ENCODE results near the gene HDAC9. TPM values are rescaled to one million over a fixed set of nuclear protein-coding genes. Genes with fewer than 3 reads are reported as not detected.

HDAC9 gene
- total RNA-seq, 6 donors from 2014 or later, result 8.4 to 23.1 (median 10.4) TPM

DNA sequence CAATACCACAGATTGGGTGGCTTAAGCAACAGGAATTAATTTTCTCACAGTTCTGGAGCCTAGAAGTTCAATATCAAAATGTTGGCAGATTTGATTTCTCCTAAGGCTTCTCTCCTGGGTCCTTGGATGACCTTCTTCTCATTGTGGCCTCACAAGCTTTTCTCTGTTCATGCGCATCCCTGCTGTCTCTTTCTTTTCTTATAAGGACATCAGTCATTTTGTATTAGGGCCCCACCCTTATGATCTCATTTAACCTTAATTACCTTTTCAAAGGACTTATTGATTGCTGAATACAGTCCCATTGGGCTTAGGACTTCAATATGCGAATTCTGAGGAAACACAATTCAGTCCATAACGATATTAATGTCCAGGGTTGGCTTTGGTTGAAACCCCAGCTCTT is 285.4 kb downstream of the HDAC9 start:
- TF ChIP-seq POLR2A (IDR thresholded peaks at IDR 0.05) (no peak), EP300 (IDR thresholded peaks at IDR 0.05) (no peak), POLR2AphosphoS5 (IDR thresholded peaks at IDR 0.05) (no peak)
- TF ChIP-seq, protein P1, sequence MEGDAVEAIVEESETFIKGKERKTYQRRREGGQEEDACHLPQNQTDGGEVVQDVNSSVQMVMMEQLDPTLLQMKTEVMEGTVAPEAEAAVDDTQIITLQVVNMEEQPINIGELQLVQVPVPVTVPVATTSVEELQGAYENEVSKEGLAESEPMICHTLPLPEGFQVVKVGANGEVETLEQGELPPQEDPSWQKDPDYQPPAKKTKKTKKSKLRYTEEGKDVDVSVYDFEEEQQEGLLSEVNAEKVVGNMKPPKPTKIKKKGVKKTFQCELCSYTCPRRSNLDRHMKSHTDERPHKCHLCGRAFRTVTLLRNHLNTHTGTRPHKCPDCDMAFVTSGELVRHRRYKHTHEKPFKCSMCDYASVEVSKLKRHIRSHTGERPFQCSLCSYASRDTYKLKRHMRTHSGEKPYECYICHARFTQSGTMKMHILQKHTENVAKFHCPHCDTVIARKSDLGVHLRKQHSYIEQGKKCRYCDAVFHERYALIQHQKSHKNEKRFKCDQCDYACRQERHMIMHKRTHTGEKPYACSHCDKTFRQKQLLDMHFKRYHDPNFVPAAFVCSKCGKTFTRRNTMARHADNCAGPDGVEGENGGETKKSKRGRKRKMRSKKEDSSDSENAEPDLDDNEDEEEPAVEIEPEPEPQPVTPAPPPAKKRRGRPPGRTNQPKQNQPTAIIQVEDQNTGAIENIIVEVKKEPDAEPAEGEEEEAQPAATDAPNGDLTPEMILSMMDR (IDR thresholded peaks at IDR 0.05), result no peak
- H3K27me3 ChIP-seq, result no peaks in the 10 kb centered on the region
- no peak for DNase-seq
- no peaks in the 10 kb centered on the region for H3K36me3 ChIP-seq
- no peak overlapping the region for H3K27ac ChIP-seq
- no peak for ATAC-seq (ENCODE audit: low FRiP score in 2 of 2)
- 93 to 94% methylated on average over 3 of the region's 3 CpGs for WGBS, 2 donors
- H3K4me3 ChIP-seq, result no peak overlapping the region
- no peaks in the 10 kb centered on the region for H3K4me1 ChIP-seq
- no peaks in the 10 kb centered on the region for H3K9me3 ChIP-seq

DNA sequence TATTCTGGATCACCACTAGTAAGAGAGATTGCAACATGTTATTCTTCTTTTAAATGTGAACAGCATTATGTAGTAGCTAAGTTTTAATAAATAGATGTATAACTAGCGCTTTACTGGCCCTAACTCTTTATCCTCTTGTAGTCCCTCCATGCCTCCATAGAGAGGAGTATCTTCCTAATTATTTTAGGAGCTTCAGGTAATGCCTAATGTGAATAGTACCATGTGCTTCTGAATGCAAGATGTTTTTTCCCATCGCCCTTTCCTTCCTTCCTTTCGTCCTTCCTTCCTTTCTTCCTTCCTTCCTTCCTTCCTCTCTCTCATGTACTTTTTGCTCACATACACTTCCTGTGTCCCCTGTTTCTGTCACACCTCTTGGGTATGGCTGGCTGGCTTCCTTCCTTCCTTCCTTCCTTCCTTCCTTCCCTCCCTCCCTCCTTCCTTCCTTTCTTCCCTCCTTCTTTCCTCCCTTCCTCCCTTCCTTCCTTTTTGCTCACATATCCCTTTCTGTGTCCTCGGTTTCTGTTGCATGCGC is 290.7 kb downstream of the HDAC9 start:
- Histone ChIP-seq H3K27ac (no peak overlapping the region), H3K4me1 (no peaks in the 10 kb centered on the region), H3K36me3 (no peaks in the 10 kb centered on the region), H3K27me3 (no peaks in the 10 kb centered on the region), H3K4me3 (no peak overlapping the region), H3K9me3 (no peaks in the 10 kb centered on the region)
- ATAC-seq (ENCODE audit: low FRiP score in 2 of 2) (no peak), DNase-seq (no peak)
- WGBS, 2 donors, result 88 to 92% methylated on average over 5 of the region's 5 CpGs
- TF ChIP-seq POLR2A (IDR thresholded peaks at IDR 0.05), result no peak
- TF ChIP-seq POLR2AphosphoS5 (IDR thresholded peaks at IDR 0.05), result no peak
- no peak for TF ChIP-seq EP300 (IDR thresholded peaks at IDR 0.05)
- TF ChIP-seq, protein P1 (IDR thresholded peaks at IDR 0.05), result no peak

DNA sequence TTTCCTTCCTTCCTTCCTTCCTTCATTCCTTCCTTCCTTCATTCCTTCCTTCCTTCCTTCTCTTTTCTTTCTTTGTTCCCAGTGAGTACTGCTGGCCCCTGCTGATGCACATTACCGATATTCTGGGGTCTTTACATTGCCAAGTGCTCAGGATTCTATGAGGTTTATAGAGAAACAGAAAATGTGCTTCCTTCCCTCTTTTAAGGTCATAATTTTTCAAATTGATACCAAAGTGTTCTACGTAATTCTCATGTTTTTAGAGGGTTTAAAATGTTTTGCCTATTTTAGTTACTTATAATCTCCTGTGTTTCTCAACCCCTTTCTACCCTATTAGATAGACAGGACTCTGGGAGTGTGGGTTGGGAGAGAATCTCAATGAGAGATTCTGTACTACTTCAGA is 291.2 kb downstream of the HDAC9 start:
- DNase-seq (no peak), ATAC-seq (ENCODE audit: low FRiP score in 2 of 2) (no peak)
- TF ChIP-seq, protein P1 (IDR thresholded peaks at IDR 0.05), result no peak
- TF ChIP-seq POLR2AphosphoS5 (IDR thresholded peaks at IDR 0.05), result no peak
- TF ChIP-seq EP300 (IDR thresholded peaks at IDR 0.05), result no peak
- no peak for TF ChIP-seq POLR2A (IDR thresholded peaks at IDR 0.05)
- no peaks in the 10 kb centered on the region for H3K9me3 ChIP-seq
- no peak overlapping the region for H3K4me3 ChIP-seq
- no peaks in the 10 kb centered on the region for H3K4me1 ChIP-seq
- no peaks in the 10 kb centered on the region for H3K36me3 ChIP-seq
- WGBS, 2 donors, result 93 to 94% methylated on average over 2 of the region's 2 CpGs
- no peaks in the 10 kb centered on the region for H3K27me3 ChIP-seq
- H3K27ac ChIP-seq, result no peak overlapping the region

DNA sequence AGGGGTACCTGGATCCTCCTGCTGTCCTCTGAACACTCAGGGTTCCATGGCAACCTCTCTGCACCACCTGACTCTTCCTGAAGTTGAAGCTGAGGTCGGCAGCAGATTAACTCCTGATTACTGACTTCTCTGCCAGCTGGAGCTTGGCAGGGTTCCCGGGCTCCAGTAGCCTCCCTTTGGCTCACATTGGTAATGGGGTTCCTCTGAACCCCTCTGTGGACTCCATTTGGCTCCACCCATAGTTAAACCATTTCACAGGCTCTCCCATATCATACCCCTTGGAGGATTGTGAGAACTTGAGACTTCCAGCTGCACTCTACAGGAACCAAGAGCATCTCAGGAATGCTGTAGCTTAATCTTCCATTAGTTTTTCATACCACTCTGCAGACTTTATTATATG is 292.5 kb downstream of the HDAC9 start:
- 37 to 75% methylated on average over 2 of the region's 2 CpGs for WGBS, 2 donors

More for the DNA sequence above, 292.5 kb downstream of the HDAC9 start:
- Histone ChIP-seq H3K36me3 (no peaks in the 10 kb centered on the region), H3K27ac (no peak overlapping the region), H3K9me3 (no peaks in the 10 kb centered on the region), H3K27me3 (no peaks in the 10 kb centered on the region), H3K4me1 (no peaks in the 10 kb centered on the region), H3K4me3 (no peak overlapping the region)
- TF ChIP-seq POLR2A (IDR thresholded peaks at IDR 0.05) (no peak), EP300 (IDR thresholded peaks at IDR 0.05) (no peak), POLR2AphosphoS5 (IDR thresholded peaks at IDR 0.05) (no peak)
- TF ChIP-seq, protein P1 (IDR thresholded peaks at IDR 0.05), result no peak
- DNase-seq, result no peak
- no peak for ATAC-seq (ENCODE audit: low FRiP score in 2 of 2)
